Astrocyte of the spinal cord (primary cell): ENCODE measurements around the gene IL1B.
A peak's percentile ranks its signal among the peaks of the same experiment; 100 is the strongest.
"Not testable (repeated sequence)": the region's sequence is repeated elsewhere in the genome, so short reads cannot be mapped to it uniquely, and the experiment has no call there.

Source experiments
- DNase-seq: peaks from one replicate; pipeline ENCODE4 v3.0.0; 2011; ENCODE audit warnings: low read depth, low spot score
- H3K4me3 ChIP-seq: 2 replicates; pipeline ENCODE4 v1.5.1; 2011; ENCODE audit warnings: low read depth, mild to moderate bottlenecking, low read length, moderate library complexity
- CTCF ChIP-seq: IDR thresholded peaks from 2 replicates; pipeline ENCODE4 v1.5.1; 2012; ENCODE audit warnings: low read depth, mild to moderate bottlenecking, low read length, inconsistent platforms
- in situ Hi-C: cut with HindIII; loops from 2 replicates; pipeline ENCODE4 v1.10.0; 2017; ENCODE audit warnings: low sequenced_read_pairs

Gene IL1B

DNA sequence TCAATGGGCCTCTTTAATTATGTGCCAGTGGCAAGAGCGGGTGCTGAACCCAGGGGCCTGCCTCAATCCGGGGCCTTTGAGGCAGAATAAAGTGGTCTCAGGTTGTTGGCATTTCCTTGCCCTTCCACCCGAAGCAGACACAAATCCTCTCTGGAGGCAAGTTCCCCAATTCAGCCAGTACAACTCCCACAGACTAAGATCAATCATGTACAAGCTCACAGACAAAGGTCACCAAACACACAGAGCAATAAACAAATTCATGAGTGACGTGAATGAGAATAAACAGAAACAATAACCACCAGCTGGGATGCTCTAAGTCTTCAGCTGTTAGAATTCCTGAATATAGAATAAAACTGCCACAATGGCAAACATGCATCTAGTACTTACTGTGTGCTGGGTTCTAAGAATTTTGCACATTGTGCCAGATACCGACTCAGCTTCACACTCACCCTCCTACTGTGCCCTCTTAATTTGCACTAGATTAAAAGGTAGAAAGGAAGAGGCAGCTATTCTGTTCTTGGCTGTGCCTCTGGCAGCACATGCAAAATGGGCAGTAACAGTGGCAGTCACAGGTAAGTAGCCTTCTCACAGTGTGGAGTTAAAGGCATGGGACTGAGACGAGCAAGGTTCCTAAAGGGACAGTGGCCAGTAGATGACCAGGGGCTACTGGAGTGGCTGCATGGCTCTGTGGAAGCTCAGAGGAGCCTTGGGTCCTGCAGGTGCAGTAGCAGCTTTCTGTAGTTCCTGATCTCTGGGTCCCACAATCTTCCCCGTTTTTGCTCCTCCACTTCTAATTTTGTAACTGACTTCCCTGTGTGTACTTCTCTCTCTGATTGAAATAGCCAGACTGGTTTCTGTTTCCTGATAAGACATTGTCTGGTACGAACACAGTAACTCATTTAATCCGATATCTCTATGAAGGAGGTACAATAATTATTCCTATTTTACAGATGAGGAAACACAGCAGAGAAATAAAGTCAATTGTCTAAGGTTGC is 34.6 kb upstream of the IL1B start:
- in situ Hi-C loops: no loop called here
- no peak for DNase-seq

DNA sequence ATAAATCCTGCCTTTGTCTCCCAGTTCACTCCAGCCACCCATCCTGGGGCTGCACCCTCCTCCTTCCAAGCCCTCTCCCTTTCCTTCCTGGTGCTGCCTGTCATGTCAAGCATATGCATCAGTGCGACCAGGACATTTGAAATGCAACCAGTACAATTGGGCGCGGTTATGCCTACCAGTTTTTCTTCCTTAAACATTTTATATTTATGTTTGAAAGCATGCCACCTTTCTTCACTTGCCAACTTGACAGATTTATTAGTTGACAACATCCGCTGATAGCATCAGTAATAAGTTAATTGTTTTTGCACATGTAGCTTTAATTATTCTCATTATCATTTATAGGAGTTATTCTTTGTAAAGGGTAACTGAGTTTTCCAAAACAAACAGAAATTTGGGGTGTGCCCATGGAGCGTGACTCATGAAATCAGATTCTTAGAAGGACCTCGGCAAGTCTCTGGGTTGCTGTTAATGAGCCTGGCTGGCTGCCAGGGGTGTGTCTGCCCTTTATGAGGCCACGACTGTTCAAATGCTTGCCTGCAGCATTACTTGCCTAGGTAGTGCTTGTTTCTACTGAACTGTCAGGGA is 32.8 kb upstream of the IL1B start:
- TF ChIP-seq CTCF: no peak
- in situ Hi-C loops: no loop called here
- no peak overlapping the region for H3K4me3 ChIP-seq
- DNase-seq: peak; percentile 87

More for the DNA sequence above, 34.6 kb upstream of the IL1B start:
- H3K4me3 ChIP-seq: no peak overlapping the region
- no peak for TF ChIP-seq CTCF

- TF ChIP-seq CTCF: no peak
- DNase-seq: no peak
- in situ Hi-C loops: no loop called here
- H3K4me3 ChIP-seq: no peak overlapping the region
Observed at GRCh38 chr2:112867701-112868631, 31.4 kb upstream of the IL1B start.

DNA sequence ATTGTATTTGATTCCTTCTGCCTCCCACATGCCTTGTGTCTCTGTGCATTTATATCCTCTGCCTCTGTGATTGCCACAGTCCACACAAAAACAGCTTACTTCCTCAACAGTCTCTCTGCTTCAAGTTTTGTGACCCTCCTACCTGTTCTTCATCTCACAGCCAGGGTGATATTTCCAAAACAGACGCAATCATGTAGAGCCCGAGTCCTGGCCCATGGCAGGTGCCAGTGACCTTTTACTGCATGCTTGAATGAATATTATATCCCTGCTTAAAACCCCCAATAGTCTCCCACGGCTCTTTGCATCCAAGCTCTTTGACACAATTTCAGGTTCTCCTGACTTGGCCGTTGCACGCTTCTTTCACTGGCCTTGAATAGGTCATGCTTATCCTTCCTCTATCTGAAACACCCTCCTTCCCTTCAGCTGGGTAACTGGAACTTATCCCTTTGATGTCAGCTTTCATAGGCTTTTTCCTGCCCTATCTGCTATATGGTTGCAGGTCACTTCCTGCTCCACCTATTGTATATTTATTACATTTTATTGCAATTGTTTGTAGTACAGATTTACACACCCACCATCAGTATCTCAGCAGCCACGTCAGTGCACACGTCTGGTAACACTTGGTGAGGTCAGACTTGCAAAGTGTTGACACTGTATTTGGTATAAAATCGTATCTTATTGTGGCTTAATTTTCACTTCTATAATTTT is 29.7 kb upstream of the IL1B start:
- no peak overlapping the region for H3K4me3 ChIP-seq
- TF ChIP-seq CTCF: no peak
- in situ Hi-C loops: no loop called here
- no peak for DNase-seq

DNA sequence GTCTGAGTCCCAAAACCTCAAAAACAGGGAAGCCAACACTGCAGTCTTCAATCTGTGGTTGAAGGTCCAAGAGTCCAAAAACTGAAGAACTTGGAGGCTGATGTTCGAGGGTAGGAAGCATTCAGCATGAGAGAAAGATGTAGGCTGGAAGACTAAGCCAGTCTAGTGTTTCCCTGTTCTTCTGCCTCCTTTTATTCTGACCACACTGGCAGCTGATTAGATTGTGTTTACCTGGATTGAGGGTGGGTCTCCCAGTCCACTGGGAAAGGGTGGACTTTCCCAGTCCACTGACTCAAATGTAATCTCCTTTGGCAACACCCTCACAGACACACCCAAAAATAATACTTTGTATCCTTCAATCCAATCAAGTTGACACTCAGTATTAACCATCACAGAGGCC is 27.5 kb upstream of the IL1B start:
- TF ChIP-seq CTCF: no peak
- in situ Hi-C loops: no loop called here
- H3K4me3 ChIP-seq: no peak overlapping the region
- DNase-seq: no peak

DNA sequence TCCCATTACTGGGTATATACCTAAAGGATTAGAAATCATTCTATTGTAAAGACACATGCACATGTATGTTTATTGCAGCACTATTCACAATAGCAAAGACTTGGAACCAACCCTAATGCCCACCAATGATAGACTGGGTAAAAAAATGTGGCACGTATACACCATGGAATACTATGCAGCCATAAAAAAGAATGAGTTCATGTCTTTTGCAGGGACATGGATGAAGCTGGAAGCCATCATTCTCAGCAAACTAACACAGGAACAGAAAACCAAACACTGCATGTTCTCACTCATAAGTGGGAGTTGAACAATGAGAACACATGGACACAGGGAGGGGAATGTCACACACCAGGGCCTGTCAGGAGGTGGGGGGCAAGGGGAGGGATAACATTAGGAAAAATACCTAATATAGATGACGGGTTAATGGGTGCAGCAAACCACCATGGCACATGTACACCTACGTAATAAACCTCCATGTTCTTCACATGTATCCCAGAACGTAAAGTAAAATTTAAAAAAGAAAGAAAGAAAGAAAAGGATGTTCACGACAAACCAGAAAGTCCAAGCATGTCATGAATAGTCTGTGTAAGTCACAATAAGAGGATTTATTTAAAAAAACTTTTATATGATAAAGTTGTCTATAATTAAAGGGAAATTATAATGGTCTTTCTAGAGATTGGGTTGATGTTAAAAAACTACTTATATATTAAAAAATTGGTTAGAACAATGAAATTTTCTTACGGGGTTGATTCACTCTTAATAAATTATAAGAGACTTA is 23.0 kb upstream of the IL1B start:
- in situ Hi-C loops, H3K4me3 ChIP-seq: not testable (repeated sequence)
- DNase-seq: peak; percentile 36
